GM12875 (cell line): ENCODE measurements around the gene OSGIN1.
"Not testable (repeated sequence)": the region's sequence is repeated elsewhere in the genome, so short reads cannot be mapped to it uniquely, and the experiment has no call there.

ENCODE experiments used
- H3K4me3 ChIP-seq: one replicate; pipeline ENCODE4 v1.5.1; 2011; ENCODE audit warnings: low read depth, low read length, control low read depth
- TF ChIP-seq, protein P1 (sequence below): IDR thresholded peaks from 2 replicates; pipeline ENCODE4 v1.5.1; 2011; ENCODE audit warnings: low read depth, mild to moderate bottlenecking, control low read depth, inconsistent platforms, low read length, moderate library complexity, borderline replicate concordance; ENCODE audit not compliant: insufficient read depth

The OSGIN1 gene

DNA sequence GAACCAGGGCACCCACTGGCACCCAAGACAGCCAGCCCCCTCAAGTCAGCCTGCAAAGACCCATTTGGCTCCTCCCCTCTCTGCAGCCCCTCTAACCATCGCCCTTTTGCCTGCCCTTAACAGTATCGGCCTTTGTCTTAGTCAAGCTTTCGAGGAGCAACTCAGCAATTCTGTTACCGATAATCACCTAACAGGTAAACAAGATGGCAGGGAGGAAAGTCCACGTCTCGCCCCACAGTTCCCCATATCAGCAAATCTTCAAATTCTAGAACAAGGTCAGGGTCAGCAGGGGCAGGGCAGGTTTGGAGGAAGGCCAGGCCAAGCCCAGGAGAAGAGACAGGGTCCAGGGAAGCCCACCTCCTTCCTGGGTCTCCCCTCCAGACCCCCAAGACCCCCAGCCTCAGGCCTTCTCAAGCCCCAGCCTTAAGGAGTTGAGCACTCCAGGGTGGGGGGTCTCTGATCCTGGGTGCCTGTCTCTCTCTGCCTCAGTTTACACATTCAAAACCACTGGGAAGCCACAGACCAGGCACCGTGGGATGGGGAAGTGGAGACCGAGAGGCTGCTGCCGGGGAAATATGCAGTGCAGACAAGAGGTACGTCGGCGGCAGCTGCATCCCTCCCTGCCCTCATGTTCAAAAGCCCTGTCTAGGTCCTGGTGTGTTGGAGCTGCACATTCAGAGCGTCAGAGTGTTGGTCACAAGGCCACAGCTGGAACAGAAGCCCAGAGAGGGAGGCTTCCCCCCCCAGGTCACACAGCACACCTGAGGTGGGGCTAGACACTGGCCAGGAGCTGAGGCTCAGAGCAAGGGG lies 3.9 kb upstream of the OSGIN1 start:
- TF ChIP-seq, protein P1, sequence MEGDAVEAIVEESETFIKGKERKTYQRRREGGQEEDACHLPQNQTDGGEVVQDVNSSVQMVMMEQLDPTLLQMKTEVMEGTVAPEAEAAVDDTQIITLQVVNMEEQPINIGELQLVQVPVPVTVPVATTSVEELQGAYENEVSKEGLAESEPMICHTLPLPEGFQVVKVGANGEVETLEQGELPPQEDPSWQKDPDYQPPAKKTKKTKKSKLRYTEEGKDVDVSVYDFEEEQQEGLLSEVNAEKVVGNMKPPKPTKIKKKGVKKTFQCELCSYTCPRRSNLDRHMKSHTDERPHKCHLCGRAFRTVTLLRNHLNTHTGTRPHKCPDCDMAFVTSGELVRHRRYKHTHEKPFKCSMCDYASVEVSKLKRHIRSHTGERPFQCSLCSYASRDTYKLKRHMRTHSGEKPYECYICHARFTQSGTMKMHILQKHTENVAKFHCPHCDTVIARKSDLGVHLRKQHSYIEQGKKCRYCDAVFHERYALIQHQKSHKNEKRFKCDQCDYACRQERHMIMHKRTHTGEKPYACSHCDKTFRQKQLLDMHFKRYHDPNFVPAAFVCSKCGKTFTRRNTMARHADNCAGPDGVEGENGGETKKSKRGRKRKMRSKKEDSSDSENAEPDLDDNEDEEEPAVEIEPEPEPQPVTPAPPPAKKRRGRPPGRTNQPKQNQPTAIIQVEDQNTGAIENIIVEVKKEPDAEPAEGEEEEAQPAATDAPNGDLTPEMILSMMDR, result no peak
- H3K4me3 ChIP-seq, result no peak overlapping the region

DNA sequence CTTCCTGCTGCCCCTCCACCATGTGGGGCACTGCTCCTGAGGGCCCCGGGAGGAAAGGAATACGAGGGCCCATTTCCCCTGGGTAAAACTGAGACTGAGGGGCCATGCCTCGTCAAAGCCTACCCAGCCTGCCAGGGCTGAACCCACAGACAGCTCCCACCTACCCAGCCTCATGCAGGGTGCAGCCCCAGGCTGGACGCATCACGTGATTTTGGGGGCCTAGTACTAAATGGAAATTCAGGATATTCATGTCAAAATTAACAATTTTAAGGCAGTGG lies 3.4 kb upstream of the OSGIN1 start:
- TF ChIP-seq, protein P1, result no peak
- no peak overlapping the region for H3K4me3 ChIP-seq

GRCh38 chr16:83950862-83951399 lies 2.1 kb upstream of the OSGIN1 start:
- not testable (repeated sequence) for H3K4me3 ChIP-seq

DNA sequence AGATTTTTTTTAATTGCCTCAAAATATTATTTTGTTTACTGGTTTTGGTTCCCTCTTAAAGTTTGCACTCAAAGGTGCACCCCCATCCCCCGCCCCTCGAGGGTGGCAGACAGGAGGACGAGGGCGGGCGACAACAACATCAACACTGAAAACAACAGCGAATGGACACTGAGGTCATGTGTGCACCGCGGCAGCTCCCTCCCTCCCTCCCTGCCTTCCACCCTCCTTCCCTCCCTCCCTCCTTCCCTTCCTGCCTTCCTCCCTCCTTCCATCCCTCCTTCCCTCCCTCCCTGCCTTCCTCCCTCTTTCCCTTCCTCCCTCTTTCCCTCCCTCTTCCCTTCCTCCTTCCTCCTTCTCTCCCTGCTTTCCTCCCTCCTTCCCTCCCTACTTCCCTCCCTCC lies 1.5 kb upstream of the OSGIN1 start:
- TF ChIP-seq, protein P1, result no peak
- H3K4me3 ChIP-seq, result no peak overlapping the region

DNA sequence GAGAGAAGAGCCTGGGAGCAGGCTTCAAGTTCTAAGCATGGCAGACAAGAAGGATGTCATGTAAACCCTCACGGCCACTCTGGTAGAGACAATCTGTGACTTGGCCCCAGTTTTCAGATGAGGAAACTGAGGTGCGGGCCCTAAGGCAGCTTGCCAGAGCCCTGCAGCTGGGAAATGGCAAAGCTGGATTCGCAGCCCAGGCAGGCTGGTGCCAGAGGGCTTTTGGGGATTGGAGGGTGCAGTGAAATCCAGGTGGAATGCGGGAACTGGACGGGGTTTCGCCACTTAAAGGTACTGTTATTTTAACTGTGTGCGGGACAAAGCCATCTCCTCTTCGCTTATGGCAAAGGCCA lies 477 bp upstream of the OSGIN1 start:
- no peak overlapping the region for H3K4me3 ChIP-seq
- TF ChIP-seq, protein P1, result no peak

GRCh38 chr16:83953796-83954576 lies 946 bp downstream of the OSGIN1 start:
- TF ChIP-seq, protein P1, result peak; percentile 52; the same call in 1 of the 2 replicates
- no peak overlapping the region for H3K4me3 ChIP-seq

DNA sequence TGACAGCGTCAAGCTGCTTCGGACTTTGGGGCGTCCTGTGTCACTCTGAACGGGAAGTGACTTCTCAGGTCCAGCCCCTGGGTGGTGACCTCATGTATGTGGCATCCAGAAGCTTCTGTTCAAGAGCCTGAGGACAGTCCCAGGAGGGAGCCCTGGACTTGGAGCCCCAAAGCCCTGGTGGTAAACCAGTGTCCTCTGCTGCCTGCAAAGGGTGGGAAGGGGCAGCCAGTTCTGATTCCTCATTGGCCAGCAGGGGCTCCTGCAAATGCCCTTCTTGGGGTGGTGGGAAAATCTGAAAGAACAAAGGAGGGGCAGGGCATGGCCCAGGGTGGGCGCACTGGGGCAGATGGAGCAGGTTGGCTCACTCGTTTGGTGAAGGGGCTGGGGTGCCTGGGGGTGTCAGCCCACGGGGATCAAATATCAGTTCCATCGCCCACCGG lies 1.6 kb downstream of the OSGIN1 start:
- no peak overlapping the region for H3K4me3 ChIP-seq
- TF ChIP-seq, protein P1, result no peak
